ENCODE results near the gene ACOXL.
"Not testable (repeated sequence)": the region's sequence is repeated elsewhere in the genome, so short reads cannot be mapped to it uniquely, and the experiment has no call there.

Gene ACOXL

DNA sequence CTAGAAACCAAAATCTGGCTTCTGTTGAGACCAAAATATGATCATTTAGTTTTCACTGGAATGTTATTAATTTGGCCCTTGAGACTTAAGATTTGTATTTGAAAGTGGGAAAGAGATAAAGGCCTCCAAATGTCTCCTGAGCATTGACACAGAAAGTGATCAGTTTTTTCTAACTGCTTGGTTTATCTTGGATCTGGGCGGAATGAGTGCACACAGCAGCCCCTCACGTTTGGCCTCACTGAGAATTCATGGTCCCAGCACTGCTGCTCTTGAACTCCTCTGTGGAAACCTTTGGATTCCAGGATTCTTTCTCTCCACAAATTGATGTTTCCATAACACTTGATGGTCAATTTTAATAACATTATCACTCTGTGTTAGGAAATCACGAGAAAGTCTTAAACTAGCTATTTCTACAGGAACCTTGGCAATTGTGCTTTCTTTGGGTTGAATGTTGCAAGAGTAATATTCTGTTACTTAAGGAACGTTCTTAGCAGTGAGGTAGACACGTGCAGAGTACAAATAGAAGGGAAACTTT lies 208.1 kb downstream of the ACOXL start:
- no peak for DNase-seq

- no peak for DNase-seq
These were observed 208.9 kb downstream of the ACOXL start for GRCh38 chr2:110941226-110941625.

DNA sequence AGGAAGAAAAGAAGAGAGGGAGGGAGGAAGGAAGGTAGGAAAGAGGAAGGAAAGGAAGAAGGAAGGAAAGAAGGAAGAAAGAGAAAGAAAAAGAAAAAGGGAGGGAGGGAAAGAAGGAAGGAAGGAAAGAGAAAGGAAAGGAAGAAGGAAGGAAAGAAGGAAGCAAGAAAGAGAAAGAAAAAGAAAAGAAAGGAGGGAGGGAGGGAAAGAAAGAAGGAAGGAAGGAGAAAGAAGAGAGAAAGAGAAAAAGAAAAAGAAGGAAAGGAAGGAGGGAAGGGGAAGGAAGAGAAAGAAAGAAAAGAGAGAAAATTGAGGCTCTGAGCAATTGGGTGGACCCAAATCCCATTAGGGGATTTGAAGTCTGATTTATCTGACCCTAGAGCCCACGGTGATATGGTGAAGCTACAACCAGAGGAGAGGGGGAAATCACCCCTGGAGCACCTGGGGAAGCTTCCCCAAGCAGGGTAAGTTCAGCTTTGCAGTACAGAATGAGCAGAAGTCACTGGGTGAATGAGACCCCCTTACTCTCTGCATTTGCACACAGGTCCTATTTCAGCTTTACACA lies 210.8 kb downstream of the ACOXL start:
- no peak for DNase-seq

DNA sequence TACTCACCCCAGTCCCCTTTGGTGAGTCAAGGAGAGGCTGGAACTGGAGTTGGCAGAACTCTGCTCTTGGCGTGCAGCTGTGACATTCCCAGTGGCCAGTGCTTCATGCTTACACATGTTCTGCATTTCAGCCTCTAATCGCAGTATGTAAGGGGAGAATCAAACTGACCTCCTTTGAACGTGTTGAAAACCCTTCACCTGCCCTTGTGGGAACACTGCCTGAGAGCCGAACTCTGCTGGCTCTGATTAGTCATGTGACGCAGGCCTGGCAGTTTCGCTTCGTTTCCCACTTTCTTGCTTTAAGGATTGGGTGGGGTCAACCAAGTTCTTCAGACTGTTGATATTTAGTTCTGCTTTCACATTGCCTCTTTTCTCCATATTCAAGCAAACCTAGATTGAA lies 214.5 kb downstream of the ACOXL start:
- peak; percentile 59 for DNase-seq

- peak; percentile 65 for DNase-seq
These were observed 215.8 kb downstream of the ACOXL start for GRCh38 chr2:110948027-110948674.

DNA sequence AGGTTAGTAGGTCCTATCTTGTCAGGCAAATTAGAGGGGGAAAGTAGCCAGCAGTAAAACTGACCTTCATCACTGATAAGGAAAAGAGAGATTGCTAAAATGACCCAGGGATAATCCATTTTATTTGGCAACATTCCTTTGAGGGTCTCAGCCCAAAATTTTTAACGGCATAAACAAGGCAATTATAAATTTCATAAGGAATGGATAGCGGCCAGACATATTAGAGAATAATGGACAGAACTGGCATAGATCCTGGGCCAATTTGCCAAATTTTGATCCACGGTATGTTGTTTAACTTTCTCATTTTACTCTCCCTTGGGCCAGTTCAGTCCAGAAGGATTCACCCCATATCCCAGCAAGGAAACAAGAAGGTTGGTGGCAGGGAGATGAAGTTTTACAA lies 217.9 kb downstream of the ACOXL start:
- DNase-seq, result no peak

DNA sequence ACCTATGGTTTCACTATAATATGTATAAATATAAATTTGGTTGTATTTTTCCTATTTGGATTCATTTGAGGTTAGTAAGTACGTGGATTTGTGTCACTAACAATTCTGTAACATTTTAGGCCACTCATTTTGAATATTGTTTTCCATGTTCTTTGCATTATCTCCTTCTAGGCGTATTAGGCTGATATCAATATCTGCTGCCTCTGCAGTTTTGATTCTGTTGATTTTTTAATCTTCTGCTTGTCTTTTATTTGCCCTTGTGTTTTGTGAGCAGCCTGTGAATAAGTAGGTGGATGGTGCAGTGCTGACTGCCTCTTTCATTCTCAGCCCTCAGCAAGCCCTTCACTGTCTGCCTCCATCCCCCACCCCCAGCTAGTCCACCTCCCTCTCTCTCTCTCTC lies 222.7 kb downstream of the ACOXL start:
- DNase-seq, result no peak

DNA sequence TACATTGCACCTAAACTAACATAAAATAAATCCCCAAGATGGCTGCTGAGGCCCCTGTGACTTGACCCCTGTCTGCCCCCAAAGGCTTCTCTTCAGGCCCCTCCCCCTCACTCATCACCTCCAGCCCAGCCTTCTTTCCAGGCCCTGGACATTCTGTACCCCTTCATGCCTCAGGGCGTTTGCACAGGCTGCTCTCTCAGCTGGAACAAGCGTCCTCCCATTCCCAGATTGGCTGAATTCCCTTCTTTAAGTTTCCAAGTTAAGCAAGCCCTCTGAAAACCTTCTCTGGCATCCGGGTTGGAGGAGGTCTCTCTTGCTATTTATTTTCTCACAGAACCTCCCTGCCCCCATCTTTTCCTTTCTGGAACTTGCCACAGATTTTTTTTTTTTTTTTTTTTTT lies 223.2 kb downstream of the ACOXL start:
- DNase-seq, result no peak

GRCh38 chr2:110957293-110957692 lies 224.9 kb downstream of the ACOXL start:
- DNase-seq, result no peak

DNA sequence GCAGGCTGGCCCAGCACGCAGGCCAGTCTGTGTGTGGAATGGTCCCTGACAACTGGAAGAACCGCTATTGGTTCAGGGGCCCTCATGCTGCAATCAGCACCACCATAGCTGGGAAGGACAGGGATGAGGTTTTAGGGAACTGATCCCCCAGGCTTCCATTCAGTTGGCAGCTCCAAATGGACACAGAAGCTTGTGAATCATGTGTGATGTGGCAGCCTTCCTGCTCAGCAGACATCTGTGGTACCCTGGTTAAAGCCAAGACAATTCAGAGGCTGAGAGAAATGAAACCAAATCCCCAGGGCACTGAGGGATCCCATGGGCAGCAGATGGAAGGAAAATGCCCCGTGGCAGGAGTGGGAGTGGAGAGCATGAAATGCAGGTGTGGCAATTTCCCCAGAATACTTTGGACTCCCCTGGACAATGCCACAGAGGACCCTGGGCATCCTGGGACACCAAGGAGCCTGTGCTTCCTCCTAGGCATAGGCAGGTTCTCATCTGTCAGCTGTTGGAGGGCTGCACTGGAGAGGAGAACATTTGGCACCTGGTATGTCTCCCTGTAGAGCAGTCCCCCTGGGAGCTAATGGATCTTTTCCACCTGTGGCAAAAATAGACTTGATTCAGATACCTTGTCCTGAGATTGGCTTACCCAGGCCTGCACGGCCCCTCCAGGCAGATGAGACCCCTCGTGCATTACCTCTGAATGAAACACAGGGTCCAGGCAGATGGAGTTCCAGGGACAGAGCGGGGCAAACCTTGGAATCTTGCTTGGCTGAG lies 226.2 kb downstream of the ACOXL start:
- no peak for DNase-seq

GRCh38 chr2:110959198-110959597 lies 226.8 kb downstream of the ACOXL start:
- DNase-seq, result no peak

- DNase-seq, result no peak
These were observed 227.9 kb downstream of the ACOXL start for GRCh38 chr2:110960281-110960680.

DNA sequence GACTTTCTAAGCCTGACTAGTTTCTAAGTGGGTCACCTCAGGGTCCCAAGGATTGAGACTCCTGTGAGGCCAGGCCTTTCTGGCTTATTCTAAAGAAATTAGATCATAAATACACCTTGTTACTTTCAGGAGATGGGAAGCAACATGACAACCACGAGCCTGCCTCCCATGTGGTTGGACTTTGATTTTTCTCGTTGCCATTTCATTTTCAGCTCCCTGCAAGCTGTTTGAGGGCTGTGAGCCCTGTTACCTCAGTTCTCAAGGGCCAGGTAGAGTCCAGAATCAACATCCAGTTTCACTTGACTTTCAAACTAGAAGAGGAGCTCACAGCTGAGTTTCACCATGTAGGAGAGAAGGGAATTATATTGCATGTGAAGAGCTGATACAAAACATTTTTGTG lies 228.6 kb downstream of the ACOXL start:
- no peak for DNase-seq

DNA sequence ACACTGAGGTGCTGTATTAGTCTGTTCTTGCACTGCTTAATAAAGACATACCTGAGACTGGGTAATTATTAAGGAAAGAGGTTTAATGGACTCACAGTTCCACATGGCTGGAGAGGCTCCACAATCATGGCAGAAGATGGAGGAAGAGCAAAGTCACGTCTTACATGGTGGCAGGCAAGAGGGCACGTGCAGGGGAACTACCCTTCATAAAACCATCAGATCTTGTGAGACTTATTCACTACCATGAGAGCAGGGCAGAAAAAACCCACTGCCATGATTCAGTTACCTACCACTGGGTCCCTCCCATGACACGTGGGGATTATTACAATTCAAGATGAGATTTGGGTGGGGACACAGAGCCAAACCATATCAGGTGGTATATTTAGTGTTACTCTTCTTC lies 229.3 kb downstream of the ACOXL start:
- not testable (repeated sequence) for DNase-seq

- DNase-seq, result no peak
These were observed 237.3 kb downstream of the ACOXL start for GRCh38 chr2:110969696-110970095.

DNA sequence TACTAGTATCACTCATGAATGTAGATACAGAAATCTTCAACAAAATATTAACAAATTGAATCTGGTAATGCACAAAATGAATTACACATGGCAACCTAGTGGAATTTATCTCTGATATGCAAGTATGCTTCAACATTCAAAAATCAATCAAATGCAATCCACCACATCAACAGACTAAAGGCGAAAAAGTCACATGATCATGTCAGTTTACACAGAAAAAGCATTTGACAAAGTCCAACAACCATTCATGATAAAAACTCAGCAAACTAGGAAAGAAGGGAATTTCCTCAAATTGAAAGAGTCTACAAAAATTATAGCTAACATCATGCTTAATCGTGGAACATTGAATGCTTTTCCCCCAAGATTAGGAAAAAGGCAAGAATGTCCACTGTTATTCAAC lies 237.8 kb downstream of the ACOXL start:
- no peak for DNase-seq

DNA sequence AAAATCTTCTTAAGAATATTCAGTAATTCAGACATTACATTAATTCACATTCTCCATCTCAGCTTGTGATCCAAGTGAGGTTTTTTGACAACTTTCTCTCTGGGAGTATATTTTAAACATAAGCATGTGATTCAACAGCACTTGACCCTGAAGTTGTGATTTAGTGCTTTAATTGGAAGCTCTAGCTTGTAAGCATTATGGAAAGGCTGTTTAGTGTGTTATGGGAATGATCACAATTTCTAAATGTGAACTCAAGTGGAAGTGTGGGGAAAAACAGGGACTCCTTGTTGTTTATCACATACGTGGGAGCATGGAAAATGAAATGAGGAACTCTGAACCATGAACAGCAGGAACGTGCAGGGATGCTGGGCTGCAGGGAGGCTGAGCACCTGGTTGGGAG lies 239.4 kb downstream of the ACOXL start:
- no peak for DNase-seq

DNA sequence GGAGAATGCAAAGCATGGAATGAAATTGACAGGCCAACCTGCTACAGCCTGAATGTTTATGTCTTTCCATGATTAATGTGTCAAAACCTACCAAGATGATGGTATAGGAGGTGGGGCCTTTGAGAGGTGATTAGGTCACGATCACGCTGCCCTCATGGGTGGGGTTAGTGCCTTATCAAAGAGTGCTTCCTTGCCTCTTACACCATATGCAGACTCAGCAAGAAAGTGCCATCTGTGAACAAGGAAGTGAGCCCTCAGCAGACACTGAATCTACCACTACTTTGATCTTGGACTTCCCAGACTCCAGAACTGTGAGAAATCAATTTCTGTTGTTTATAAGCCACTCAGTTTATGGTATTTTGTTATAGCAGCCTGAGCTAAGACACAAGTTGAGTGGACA lies 240.9 kb downstream of the ACOXL start:
- no peak for DNase-seq

DNA sequence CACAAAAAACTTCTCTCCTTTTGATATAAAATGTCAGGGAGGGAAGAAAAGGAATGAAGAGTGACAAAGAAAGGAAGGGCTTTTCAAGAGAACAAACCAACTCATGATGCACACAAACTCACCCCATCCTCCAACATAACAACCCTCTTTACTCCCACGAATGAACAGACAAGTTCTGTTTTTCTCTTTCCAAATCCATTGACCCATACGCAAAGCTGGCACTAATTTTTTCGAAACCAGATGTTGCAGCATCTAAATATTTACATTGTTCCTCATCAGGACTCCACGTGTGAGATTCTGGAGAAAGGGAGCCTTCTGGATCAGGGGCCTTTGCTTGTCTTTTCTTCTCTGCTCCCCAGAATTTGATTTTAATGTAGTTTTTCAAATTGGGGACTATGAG lies 245.0 kb downstream of the ACOXL start:
- DNase-seq, result no peak

GRCh38 chr2:110978148-110978547 lies 245.8 kb downstream of the ACOXL start:
- DNase-seq, result no peak

GRCh38 chr2:110978756-110979470 lies 246.5 kb downstream of the ACOXL start:
- DNase-seq, result no peak

DNA sequence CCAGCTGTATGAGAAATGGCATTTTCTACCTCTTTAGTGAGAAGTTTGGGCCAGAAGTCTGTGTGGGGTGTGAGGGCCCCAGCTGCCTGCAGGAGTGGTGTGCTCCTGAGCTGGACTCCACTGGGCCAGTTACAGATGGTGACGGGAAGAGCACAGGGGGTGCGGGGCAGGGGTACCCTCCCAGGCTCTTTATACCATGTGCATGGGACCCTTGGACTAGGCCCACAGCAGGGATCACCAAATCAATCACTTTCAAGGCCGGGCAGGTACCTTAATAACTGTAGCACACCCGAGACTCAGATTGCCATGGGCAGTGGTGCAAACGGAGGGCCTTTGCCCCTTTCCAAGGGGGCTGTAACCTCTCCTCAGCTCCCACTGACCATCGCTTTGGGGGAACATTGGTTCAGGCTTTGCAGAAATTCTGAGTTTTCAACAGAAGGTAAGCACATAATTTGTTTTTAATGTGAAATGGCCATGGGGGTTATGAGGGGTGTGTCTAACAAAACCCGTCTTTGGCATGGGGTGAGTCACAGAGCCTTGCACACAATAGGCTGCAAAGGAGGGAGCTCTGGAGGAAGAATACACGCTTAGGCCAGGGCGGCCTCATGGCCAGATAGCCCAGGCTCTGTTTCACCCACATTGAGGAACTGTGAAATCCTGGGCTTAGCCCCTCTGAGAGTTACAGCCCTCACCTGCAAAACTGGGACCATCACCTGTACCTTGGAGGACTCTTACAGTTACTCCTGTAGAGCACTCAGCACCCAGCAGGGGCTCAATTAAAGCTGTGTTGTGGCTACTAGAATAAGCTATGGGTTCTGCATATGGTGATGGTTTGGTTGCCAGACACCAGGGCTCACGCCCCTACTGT lies 247.3 kb downstream of the ACOXL start:
- no peak for DNase-seq

All from right hindlimb (tissue), 1 donor.